Lung (tissue), 12 donors: ENCODE data around the gene MAGEB17. TPM values are rescaled to one million over a fixed set of nuclear protein-coding genes. Genes with fewer than 3 reads are reported as not detected.

Experiments used
- ATAC-seq: fragments of 200-7000 bp; cut with Tn5 transposase; one replicate; pipeline ENCODE4 v1.9.1; 2020; ENCODE audit warnings: moderate number of reproducible peaks; ENCODE audit not compliant: insufficient read depth, low FRiP score
- DNase-seq, 3 donors: peaks; one replicate each; pipeline ENCODE4 v3.0.0-alpha.2; 2013 to 2017
- H3K27ac ChIP-seq, 2 donors: one replicate each; pipeline ENCODE4 v1.5.1; 2013; ENCODE audit warnings: mild to moderate bottlenecking in 2 of 2, moderate library complexity in 2 of 2, control low read depth in 1 of 2, inconsistent platforms in 1 of 2, low read depth in 1 of 2, low read length in 1 of 2
- H3K27me3 ChIP-seq, 3 donors: one replicate each; pipeline ENCODE4 v1.5.1; 2013; ENCODE audit warnings: low read length in 2 of 3; ENCODE audit not compliant: control insufficient read depth in 3 of 3, insufficient read depth in 3 of 3
- H3K36me3 ChIP-seq, 4 donors: one replicate each; pipeline ENCODE4 v1.5.1; 2013; ENCODE audit warnings: low read length in 4 of 4, mild to moderate bottlenecking in 1 of 4, moderate library complexity in 1 of 4; ENCODE audit not compliant: control insufficient read depth in 4 of 4, insufficient read depth in 4 of 4
- H3K4me1 ChIP-seq, 5 donors: one replicate each; pipeline ENCODE4 v1.5.1; 2013; ENCODE audit warnings: low read length in 5 of 5, mild to moderate bottlenecking in 2 of 5, moderate library complexity in 1 of 5; ENCODE audit not compliant: control insufficient read depth in 5 of 5, insufficient read depth in 5 of 5
- H3K4me3 ChIP-seq: one replicate; pipeline ENCODE4 v1.5.1; 2013; ENCODE audit warnings: mild to moderate bottlenecking, control low read depth, moderate library complexity
- H3K9ac ChIP-seq, 2 donors: one replicate each; pipeline ENCODE4 v1.5.1; 2013; ENCODE audit warnings: low read length in 2 of 2, control low read depth in 1 of 2; ENCODE audit not compliant: insufficient read depth in 1 of 2
- H3K9me3 ChIP-seq, 4 donors: one replicate each; pipeline ENCODE4 v1.5.1; 2013; ENCODE audit warnings: low read length in 3 of 4, mild to moderate bottlenecking in 1 of 4, moderate library complexity in 1 of 4; ENCODE audit not compliant: control insufficient read depth in 4 of 4, insufficient read depth in 3 of 4
- WGBS, 2 donors: extraction: QIAGEN DNeasy Blood & Tissue Kit; methylation state at CpG; one replicate each; pipeline ENCODE4 v1.1.7; 2013; 5-methylcytosine and 5-hydroxymethylcytosine counted together
- polyA plus RNA-seq, 2 donors: library from polyadenylated mRNA; stranded (reverse); fragments of 200-250 nt; gene quantifications; one replicate each; pipeline ENCODE4 v1.2.1, GENCODE V29; 2013
- total RNA-seq, 2 donors: library from RNA; depleted of rRNA in 1 of 2; stranded (reverse); fragments of >200 nt in 1 of 2; gene quantifications; one replicate each; pipeline ENCODE4 v1.2.1, GENCODE V29; 2014 to 2021
- TF ChIP-seq, protein P1 (sequence below): IDR thresholded peaks from 2 replicates; pipeline ENCODE4 v1.5.1; 2012; ENCODE audit warnings: mild to moderate bottlenecking; ENCODE audit errors: control extremely low read depth, extremely low read depth
- donor health status: control.
- donor health status: control.
- donor health status: Bipolar disorder and iron deficiency.
- donor health status: healthy.
- donor health status: DM: yes; HTN: yes; CAD: no.

The MAGEB17 gene
- total and polyA plus RNA-seq, 4 donors, result 0.05 TPM; not detected in 3

DNA sequence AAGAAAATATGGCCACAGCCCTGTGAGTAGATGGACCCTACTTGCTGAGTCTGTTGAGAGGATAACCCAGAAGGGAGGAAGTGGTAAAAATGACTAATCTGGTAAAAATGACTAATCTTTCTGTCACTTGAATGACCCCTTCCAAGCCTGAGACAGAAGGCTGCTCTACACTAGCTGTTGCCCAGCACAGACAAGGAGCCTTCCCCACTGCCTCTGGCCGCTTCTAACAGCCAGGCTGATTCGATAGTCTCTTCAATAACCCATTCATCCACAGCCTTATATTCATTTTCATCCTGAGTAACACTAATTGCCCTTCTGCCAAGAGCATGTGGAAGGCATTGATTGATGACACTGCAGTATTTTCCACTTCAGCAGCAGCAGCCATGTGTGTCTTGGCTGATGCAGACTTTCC is 18.4 kb downstream of the MAGEB17 start:
- Histone ChIP-seq H3K36me3 (no peaks in the 10 kb centered on the region), H3K9me3 (peaks cover 0 to 3% (median 0%) of the 10 kb centered on the region in 4 donors), H3K27ac (no peak overlapping the region), H3K4me3 (no peak overlapping the region), H3K9ac (no peak overlapping the region), H3K4me1 (no peaks in the 10 kb centered on the region), H3K27me3 (peaks cover 0 to 46% (median 19%) of the 10 kb centered on the region in 3 donors)
- 63 to 87% methylated on average over 2 of the region's 2 CpGs for WGBS, 2 donors
- ATAC-seq (peak; percentile 53), DNase-seq (no peak)
- TF ChIP-seq, protein P1, sequence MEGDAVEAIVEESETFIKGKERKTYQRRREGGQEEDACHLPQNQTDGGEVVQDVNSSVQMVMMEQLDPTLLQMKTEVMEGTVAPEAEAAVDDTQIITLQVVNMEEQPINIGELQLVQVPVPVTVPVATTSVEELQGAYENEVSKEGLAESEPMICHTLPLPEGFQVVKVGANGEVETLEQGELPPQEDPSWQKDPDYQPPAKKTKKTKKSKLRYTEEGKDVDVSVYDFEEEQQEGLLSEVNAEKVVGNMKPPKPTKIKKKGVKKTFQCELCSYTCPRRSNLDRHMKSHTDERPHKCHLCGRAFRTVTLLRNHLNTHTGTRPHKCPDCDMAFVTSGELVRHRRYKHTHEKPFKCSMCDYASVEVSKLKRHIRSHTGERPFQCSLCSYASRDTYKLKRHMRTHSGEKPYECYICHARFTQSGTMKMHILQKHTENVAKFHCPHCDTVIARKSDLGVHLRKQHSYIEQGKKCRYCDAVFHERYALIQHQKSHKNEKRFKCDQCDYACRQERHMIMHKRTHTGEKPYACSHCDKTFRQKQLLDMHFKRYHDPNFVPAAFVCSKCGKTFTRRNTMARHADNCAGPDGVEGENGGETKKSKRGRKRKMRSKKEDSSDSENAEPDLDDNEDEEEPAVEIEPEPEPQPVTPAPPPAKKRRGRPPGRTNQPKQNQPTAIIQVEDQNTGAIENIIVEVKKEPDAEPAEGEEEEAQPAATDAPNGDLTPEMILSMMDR, result no peak

DNA sequence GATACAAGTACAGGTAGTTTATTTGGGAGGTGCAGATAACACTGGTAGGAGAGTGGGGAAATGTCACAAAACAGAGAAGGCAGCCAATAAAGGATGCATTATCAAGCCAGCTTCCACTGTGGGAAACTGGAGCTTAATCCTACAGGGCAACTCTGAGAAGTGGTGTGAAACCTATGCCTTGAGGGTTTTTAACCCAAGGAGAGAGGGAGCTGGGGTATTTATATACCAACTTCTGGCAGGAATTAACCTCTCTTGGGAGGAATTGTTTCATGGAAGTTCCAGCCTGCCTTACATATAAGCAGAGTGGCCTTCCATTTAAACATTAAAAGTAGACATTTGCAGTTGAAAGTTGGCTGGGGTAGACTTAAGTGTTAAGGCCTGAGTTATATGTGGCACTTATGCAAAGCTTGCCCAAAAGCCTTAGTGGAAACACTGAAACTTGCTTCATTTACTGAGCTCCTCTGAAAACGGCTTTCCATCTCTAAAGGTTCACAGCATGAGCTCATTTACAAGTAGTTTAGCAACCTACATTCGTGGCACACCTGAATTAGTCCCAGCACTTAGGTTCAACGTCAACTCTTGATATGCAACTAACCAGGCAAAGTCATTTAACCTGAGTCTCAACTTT is 19.2 kb downstream of the MAGEB17 start:
- Histone ChIP-seq H3K36me3 (no peaks in the 10 kb centered on the region), H3K27ac (no peak overlapping the region), H3K9me3 (peaks cover 0 to 3% (median 0%) of the 10 kb centered on the region in 4 donors), H3K4me1 (no peaks in the 10 kb centered on the region), H3K4me3 (no peak overlapping the region), H3K27me3 (peaks cover 0 to 50% (median 19%) of the 10 kb centered on the region in 3 donors), H3K9ac (no peak overlapping the region)
- TF ChIP-seq, protein P1, result no peak
- DNase-seq (no peak), ATAC-seq (no peak)
- 38 to 62% methylated on average over 3 of the region's 3 CpGs for WGBS, 2 donors

DNA sequence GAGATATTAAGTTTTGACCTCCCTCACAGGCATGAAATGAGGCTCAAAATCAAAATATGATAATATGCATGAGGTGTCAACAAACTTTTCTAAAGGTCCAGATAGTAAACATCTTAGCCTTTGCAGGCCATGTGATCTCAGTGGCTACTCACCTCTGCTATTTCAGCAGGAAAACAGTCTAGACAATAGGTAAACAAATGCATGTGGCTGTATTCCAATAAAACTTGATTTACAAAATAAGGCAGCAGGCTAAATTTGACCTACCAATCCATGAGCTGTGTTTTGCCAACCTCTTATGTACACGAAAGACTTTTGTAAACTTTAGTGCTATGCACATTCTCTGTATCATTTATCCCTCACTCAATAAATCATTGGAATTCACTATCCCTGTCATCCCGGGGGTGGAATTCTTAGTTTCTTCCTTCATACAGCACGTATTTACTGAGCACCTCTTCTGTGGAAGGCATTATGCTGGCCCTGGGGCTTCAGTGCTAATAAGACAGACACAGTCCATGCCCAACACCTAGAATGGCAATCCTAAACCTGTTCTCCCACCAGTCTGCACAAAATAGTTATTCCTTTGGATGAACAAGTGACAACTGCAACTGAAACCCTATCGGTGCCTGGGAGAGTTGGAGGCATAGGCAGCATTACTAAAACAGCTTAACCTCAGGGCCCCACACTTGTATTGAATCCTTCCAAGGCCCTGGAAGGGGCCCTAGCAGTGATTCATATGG is 19.9 kb downstream of the MAGEB17 start:
- Histone ChIP-seq H3K27me3 (peaks cover 0 to 54% (median 19%) of the 10 kb centered on the region in 3 donors), H3K27ac (no peak overlapping the region), H3K9ac (no peak overlapping the region), H3K4me1 (no peaks in the 10 kb centered on the region), H3K4me3 (no peak overlapping the region), H3K36me3 (no peaks in the 10 kb centered on the region), H3K9me3 (peaks cover 0 to 3% (median 0%) of the 10 kb centered on the region in 4 donors)
- WGBS, 2 donors, result 47 to 77% methylated on average over 4 of the region's 4 CpGs
- TF ChIP-seq, protein P1, result no peak
- no peak for ATAC-seq
- no peak for DNase-seq
